Mesenchymal stem cell (in vitro differentiated cells and primary cell): Measurements from ENCODE around the gene SRSF10.
"Not testable (repeated sequence)": the region's sequence is repeated elsewhere in the genome, so short reads cannot be mapped to it uniquely, and the experiment has no call there.

Experiments used
- DNase-seq: peaks from one replicate; pipeline ENCODE4 v3.0.0-alpha.2; 2013
- H2AFZ ChIP-seq: one replicate; pipeline ENCODE4 v1.6.1; 2013; ENCODE audit warnings: low read depth, mild to moderate bottlenecking, control low read depth, inconsistent platforms, low read length, moderate library complexity
- H2AK5ac ChIP-seq: 2 replicates; pipeline ENCODE4 v1.6.1; 2013; ENCODE audit warnings: low read length, moderate library complexity, mild to moderate bottlenecking, inconsistent platforms; ENCODE audit not compliant: severe bottlenecking
- H2BK120ac ChIP-seq: one replicate; pipeline ENCODE4 v1.6.1; 2013; ENCODE audit warnings: low read depth, mild to moderate bottlenecking, inconsistent platforms, low read length, moderate library complexity
- H2BK12ac ChIP-seq, 2 experiments: one replicate each; pipeline ENCODE4 v1.6.1; 2013; ENCODE audit warnings: inconsistent platforms in 2 of 2, low read length in 2 of 2, mild to moderate bottlenecking in 2 of 2, moderate library complexity in 2 of 2, control low read depth in 1 of 2
- H2BK15ac ChIP-seq: one replicate; pipeline ENCODE4 v1.6.1; 2013; ENCODE audit warnings: mild to moderate bottlenecking, low read depth, inconsistent platforms; ENCODE audit not compliant: poor library complexity, severe bottlenecking
- H2BK5ac ChIP-seq: 2 replicates; pipeline ENCODE4 v1.6.1; 2013; ENCODE audit warnings: low read depth, mild to moderate bottlenecking, low read length, control low read depth, inconsistent platforms; ENCODE audit not compliant: poor library complexity, severe bottlenecking
- H3K14ac ChIP-seq, 2 experiments: one replicate each; pipeline ENCODE4 v1.6.1; 2013; ENCODE audit warnings: inconsistent platforms in 2 of 2, low read length in 2 of 2, control low read depth in 1 of 2, mild to moderate bottlenecking in 1 of 2, moderate library complexity in 1 of 2
- H3K18ac ChIP-seq, 2 experiments: one replicate each; pipeline ENCODE4 v1.6.1; 2013; ENCODE audit warnings: inconsistent platforms in 2 of 2, low read length in 2 of 2, control low read depth in 1 of 2, low read depth in 1 of 2, mild to moderate bottlenecking in 1 of 2
- H3K23ac ChIP-seq, 2 experiments: one replicate each; pipeline ENCODE4 v1.6.1; 2013; ENCODE audit warnings: inconsistent platforms in 2 of 2, low read length in 2 of 2, mild to moderate bottlenecking in 2 of 2, moderate library complexity in 2 of 2, control low read depth in 1 of 2
- H3K27ac ChIP-seq: 2 replicates; pipeline ENCODE4 v1.5.1; 2013; ENCODE audit warnings: mild to moderate bottlenecking, moderate library complexity, low read length, control low read depth, inconsistent platforms; ENCODE audit not compliant: poor library complexity, severe bottlenecking
- H3K27me3 ChIP-seq, 2 experiments: 2 replicates each; pipeline versions ENCODE4 v1.6.1 to v1.7.0; 2013; ENCODE audit warnings: low read length in 2 of 2, mild to moderate bottlenecking in 2 of 2, moderate library complexity in 2 of 2, control low read depth in 1 of 2, inconsistent platforms in 1 of 2; ENCODE audit not compliant: control insufficient read depth in 1 of 2, insufficient read depth in 1 of 2
- H3K36me3 ChIP-seq, 2 experiments: 2 replicates each; pipeline versions ENCODE4 v1.6.1 to v1.7.0; 2013; ENCODE audit warnings: low read length in 2 of 2, control low read depth in 1 of 2, inconsistent platforms in 1 of 2, low read depth in 1 of 2, mild to moderate bottlenecking in 1 of 2; ENCODE audit not compliant: insufficient read depth in 2 of 2, control insufficient read depth in 1 of 2
- H3K4ac ChIP-seq, 2 experiments: one replicate each; pipeline ENCODE4 v1.6.1; 2013; ENCODE audit warnings: inconsistent platforms in 2 of 2, low read length in 2 of 2, mild to moderate bottlenecking in 2 of 2, moderate library complexity in 2 of 2, control low read depth in 1 of 2, low read depth in 1 of 2
- H3K4me1 ChIP-seq: 2 replicates; pipeline ENCODE4 v1.6.1; 2013; ENCODE audit warnings: low read depth, low read length, control low read depth; ENCODE audit not compliant: control insufficient read depth, insufficient read depth
- H3K4me2 ChIP-seq: 2 replicates; pipeline ENCODE4 v1.6.1; 2013; ENCODE audit warnings: low read length, mild to moderate bottlenecking, inconsistent platforms; ENCODE audit not compliant: poor library complexity, severe bottlenecking
- H3K4me3 ChIP-seq, 2 experiments: 2 replicates each; pipeline versions ENCODE4 v1.5.1 to v1.7.0; 2013; ENCODE audit warnings: low read length in 2 of 2, mild to moderate bottlenecking in 2 of 2, control low read depth in 1 of 2, low read depth in 1 of 2; ENCODE audit not compliant: insufficient read depth in 1 of 2
- H3K79me1 ChIP-seq: replicated peaks from 2 replicates; pipeline ENCODE4 v1.6.1; 2013; ENCODE audit warnings: mild to moderate bottlenecking, control low read depth, low read length, inconsistent platforms; ENCODE audit not compliant: poor library complexity, severe bottlenecking
- H3K9ac ChIP-seq: 2 replicates; pipeline ENCODE4 v1.7.0; 2013; ENCODE audit warnings: mild to moderate bottlenecking, low read length, moderate library complexity
- H3K9me3 ChIP-seq: 2 replicates; pipeline ENCODE4 v1.7.0; 2013; ENCODE audit warnings: mild to moderate bottlenecking, low read length; ENCODE audit not compliant: control insufficient read depth
- H4K8ac ChIP-seq: one replicate; pipeline ENCODE4 v1.6.1; 2013; ENCODE audit warnings: inconsistent platforms, mild to moderate bottlenecking, low read length, moderate library complexity
- H4K91ac ChIP-seq: one replicate; pipeline ENCODE4 v1.6.1; 2013; ENCODE audit warnings: mild to moderate bottlenecking, low read length, inconsistent platforms
- WGBS: methylation state at CpG from one replicate; pipeline ENCODE4 v1.1.7; 2013; ENCODE audit warnings: mixed read lengths; 5-methylcytosine and 5-hydroxymethylcytosine counted together

Gene SRSF10

DNA sequence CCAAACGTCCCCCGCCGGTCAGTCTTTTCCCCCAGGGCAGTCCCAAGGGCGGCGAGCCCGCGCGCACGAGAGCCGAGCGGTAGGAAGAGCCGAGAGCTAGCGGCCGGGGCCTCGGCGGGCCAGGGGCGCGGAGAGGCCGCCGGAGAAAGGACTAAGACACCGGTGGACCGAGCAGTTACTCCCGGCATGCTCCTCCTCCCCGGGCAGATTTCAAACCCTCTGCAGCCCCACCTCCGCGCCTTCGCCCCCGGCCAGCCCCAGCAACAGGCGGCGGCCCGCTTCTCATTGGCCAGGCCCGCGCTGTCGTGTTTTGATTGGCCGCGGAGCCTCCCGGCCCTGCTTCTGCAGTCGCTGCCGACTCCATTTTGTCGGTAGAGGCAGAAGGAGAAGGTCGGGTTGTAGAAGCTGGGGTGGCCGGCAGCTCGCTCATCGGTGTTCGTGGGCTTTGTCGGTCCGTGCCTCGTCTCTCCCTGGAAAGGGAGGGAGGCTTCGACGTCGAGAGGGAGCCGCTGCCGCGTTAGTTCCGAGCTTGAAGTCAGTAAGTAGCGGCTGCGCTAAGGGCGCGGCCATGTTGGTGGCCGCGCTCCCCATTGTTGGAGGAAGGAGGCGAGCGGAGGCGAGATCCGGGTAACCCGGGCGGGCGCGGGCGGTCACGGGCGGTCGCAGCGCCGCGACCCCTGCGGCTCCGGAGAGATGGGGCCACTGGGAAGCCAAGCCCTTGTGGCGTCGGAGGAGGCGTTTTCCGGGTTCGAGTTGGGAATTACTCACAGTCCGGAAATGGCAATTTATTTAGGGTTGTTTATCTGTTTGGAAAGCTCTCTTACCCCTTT, 20.5 kb downstream of the SRSF10 start, which contains the start of gene PNRC2:
Gene PNRC2, plus strand, starts transcription at position 368 of the 830 bp plus-strand sequence. CDS start 1,630 bp downstream, outside the sequence.
- peak within 1 kb of the TSS; percentile 96 for H4K8ac ChIP-seq
- no peaks in the 10 kb centered on the region for H3K27me3 ChIP-seq
- peak within 1 kb of the TSS; percentile 74 to 94 for H3K14ac ChIP-seq
- H3K9me3 ChIP-seq = no peaks in the 10 kb centered on the region
- H3K4me3 ChIP-seq = peak within 1 kb of the TSS; percentile 91 to 95
- under 1% methylated on average over 65 of the region's 84 CpGs for WGBS
- H3K23ac ChIP-seq = peak within 1 kb of the TSS; percentile 79 to 83
- H2BK120ac ChIP-seq = peak within 1 kb of the TSS; percentile 95
- H2AK5ac ChIP-seq = peak within 1 kb of the TSS; percentile 91
- peak within 1 kb of the TSS; percentile 95 to 99 for H3K18ac ChIP-seq
- H2BK5ac ChIP-seq = peak within 1 kb of the TSS; percentile 99
- no peak within 1 kb of the TSS for H2AFZ ChIP-seq
- DNase-seq = peak; percentile 97
- peaks cover 0 to 33% of the 10 kb centered on the region in 2 experiments for H3K36me3 ChIP-seq
- peak within 1 kb of the TSS; percentile 99 to 100 for H3K4ac ChIP-seq
- H3K27ac ChIP-seq = peak within 1 kb of the TSS; percentile 99
- no peaks in the 10 kb centered on the region for H3K79me1 ChIP-seq
- H3K4me1 ChIP-seq = peaks cover 7% of the 10 kb centered on the region
- peak within 1 kb of the TSS in 1 of 2 experiments; percentile 57 for H2BK12ac ChIP-seq
- peak within 1 kb of the TSS; percentile 100 for H2BK15ac ChIP-seq
- H3K4me2 ChIP-seq = peak within 1 kb of the TSS; percentile 99
- H3K9ac ChIP-seq = peak within 1 kb of the TSS; percentile 100
- peak within 1 kb of the TSS; percentile 99 for H4K91ac ChIP-seq

DNA sequence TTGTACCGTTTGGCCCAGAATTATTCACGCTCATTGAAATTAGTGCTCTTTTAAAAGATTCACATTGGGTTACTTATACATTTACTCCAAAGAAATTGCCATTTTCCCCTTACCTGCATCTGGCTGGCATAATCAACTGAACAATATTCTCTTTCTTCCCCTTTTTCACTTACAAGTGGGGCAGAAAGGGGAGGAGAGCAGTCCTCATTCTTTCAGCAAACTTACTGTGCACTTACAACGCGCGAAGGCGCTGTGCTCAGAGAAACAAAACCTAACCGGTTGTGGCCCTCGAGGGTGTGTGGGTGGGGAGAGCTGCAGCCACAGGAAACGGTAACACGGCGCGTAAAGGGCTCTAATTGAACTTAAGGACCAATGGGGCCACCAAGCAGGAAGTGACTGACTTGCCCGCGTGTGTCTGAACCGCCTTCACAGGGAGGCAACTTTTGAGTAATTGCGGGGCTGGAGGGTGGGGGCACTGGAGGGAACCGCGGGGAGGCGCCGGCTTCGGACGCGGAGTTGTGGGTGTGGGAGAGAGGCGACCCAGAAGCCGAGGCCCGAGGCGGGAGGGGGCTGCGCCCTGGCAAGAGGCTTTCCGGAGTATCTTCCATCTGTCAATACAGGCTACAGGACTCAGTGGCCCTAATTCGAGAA, 21.2 kb downstream of the SRSF10 start:
- Histone ChIP-seq H3K27me3 (no peaks in the 10 kb centered on the region), H3K4me3 (peak overlapping the region; percentile 65 to 95), H3K14ac (no peak overlapping the region), H3K36me3 (peaks cover 0 to 29% of the 10 kb centered on the region in 2 experiments), H2BK5ac (peak overlapping the region; percentile 97), H2BK15ac (peak overlapping the region; percentile 100), H4K8ac (peak overlapping the region; percentile 77), H3K18ac (peak overlapping the region; percentile 88 to 89), H2AK5ac (no peak overlapping the region), H4K91ac (peak overlapping the region; percentile 68), H3K9me3 (no peaks in the 10 kb centered on the region), H3K4me2 (peak overlapping the region; percentile 99), H2BK12ac (peak overlapping the region in 1 of 2 experiments; percentile 57), H2AFZ (no peak overlapping the region), H3K4ac (peak overlapping the region in 1 of 2 experiments; percentile 87), H2BK120ac (peak overlapping the region; percentile 68), H3K23ac (no peak overlapping the region), H3K79me1 (no peaks in the 10 kb centered on the region), H3K4me1 (peaks cover 9% of the 10 kb centered on the region), H3K27ac (peak overlapping the region; percentile 99), H3K9ac (peak overlapping the region; percentile 100)
- 5% methylated on average over 18 of the region's 30 CpGs for WGBS
- peak; percentile 95 for DNase-seq

DNA sequence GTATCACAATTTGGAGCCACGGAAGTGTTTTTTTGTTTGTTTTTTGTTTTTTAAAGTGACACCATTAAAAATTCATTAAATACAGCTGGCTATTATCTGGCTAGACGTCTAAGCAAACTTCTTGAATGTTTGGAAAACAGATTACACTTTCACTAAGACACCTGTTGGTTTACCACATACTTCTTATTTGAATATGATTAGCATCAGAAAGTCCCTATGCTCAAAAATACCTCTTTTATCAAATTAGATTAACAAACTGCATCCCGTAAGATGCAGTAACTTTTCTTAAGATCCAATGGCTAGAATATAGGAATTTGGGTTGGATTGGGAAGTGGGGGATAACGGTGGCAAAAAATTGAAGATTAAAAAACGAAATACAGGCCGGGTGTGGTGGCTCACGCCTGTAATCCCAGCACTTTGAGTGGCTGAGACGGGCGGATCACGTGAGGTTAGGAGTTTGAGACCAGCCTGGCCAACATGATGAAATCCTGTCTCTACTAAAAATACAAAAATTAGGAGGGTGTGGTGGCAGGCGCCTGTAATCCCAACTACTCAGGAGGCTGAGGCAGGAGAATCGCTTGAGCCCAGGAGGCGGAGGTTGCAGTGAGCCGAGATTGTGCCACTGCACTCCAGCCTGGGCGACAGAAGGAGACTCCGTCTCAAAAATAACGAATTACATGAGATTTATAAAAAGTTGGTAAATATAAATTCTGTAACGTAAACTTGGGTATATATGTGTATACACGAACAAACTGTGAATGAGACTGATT, 21.9 kb downstream of the SRSF10 start:
- not testable (repeated sequence) for H2BK12ac ChIP-seq, H3K23ac ChIP-seq, H3K9me3 ChIP-seq, H4K91ac ChIP-seq, H3K4me1 ChIP-seq, H2BK15ac ChIP-seq, H2AFZ ChIP-seq, DNase-seq, H3K4ac ChIP-seq, H3K14ac ChIP-seq, H3K27me3 ChIP-seq, H2AK5ac ChIP-seq, H4K8ac ChIP-seq, H3K4me2 ChIP-seq, H2BK120ac ChIP-seq, H3K18ac ChIP-seq, H2BK5ac ChIP-seq, H3K79me1 ChIP-seq
- 88% methylated on average over 17 of the region's 19 CpGs for WGBS
- Histone ChIP-seq H3K27ac (peak overlapping the region; percentile 99), H3K9ac (peak overlapping the region; percentile 100), H3K4me3 (peak overlapping the region in 1 of 2 experiments; percentile 95), H3K36me3 (peaks cover 0 to 22% of the 10 kb centered on the region in 2 experiments)
